ENCODE results near the gene ARSJ.

The ARSJ gene

GRCh38 chr4:113982181-113982580 lies 2.7 kb upstream of the ARSJ start:
- DNase-seq, result no peak

- no peak for DNase-seq
These were observed 2.1 kb upstream of the ARSJ start for GRCh38 chr4:113981591-113981990.

- no peak for DNase-seq
These were observed 613 bp upstream of the ARSJ start for GRCh38 chr4:113979905-113980615.

GRCh38 chr4:113978561-113979147 lies 793 bp downstream of the ARSJ start:
- DNase-seq, result no peak

- DNase-seq, result no peak
These were observed 1.3 kb downstream of the ARSJ start for GRCh38 chr4:113978105-113978504.

- DNase-seq, result no peak
These were observed 2.0 kb downstream of the ARSJ start for GRCh38 chr4:113977526-113977855.

GRCh38 chr4:113976741-113977525 lies 2.5 kb downstream of the ARSJ start:
- DNase-seq, result no peak

GRCh38 chr4:113975578-113975977 lies 3.9 kb downstream of the ARSJ start:
- no peak for DNase-seq

GRCh38 chr4:113974467-113974866 lies 5.0 kb downstream of the ARSJ start:
- no peak for DNase-seq

- DNase-seq, result no peak
These were observed 6.1 kb downstream of the ARSJ start for GRCh38 chr4:113973345-113973744.

- DNase-seq, result no peak
These were observed 6.7 kb downstream of the ARSJ start for GRCh38 chr4:113972781-113973180.

GRCh38 chr4:113971706-113972360 lies 7.6 kb downstream of the ARSJ start:
- DNase-seq, result no peak

GRCh38 chr4:113969709-113970334 lies 9.6 kb downstream of the ARSJ start:
- DNase-seq, result no peak

- DNase-seq, result no peak
These were observed 11.0 kb downstream of the ARSJ start for GRCh38 chr4:113968473-113968872.

- DNase-seq, result no peak
These were observed 11.8 kb downstream of the ARSJ start for GRCh38 chr4:113967687-113968086.

GRCh38 chr4:113962719-113963265 lies 16.7 kb downstream of the ARSJ start:
- DNase-seq, result no peak

- no peak for DNase-seq
These were observed 17.5 kb downstream of the ARSJ start for GRCh38 chr4:113962016-113962347.

- no peak for DNase-seq
These were observed 18.6 kb downstream of the ARSJ start for GRCh38 chr4:113960684-113961321.

GRCh38 chr4:113959539-113959937 lies 19.9 kb downstream of the ARSJ start:
- no peak for DNase-seq

- DNase-seq, result no peak
These were observed 20.5 kb downstream of the ARSJ start for GRCh38 chr4:113958766-113959538.

GRCh38 chr4:113957956-113958355 lies 21.5 kb downstream of the ARSJ start:
- DNase-seq, result no peak

GRCh38 chr4:113955948-113956347 lies 23.5 kb downstream of the ARSJ start:
- no peak for DNase-seq
